GM18508 (cell line): Measurements from ENCODE around the gene NEB.
"Not testable (repeated sequence)": the region's sequence is repeated elsewhere in the genome, so short reads cannot be mapped to it uniquely, and the experiment has no call there.

Source experiments
- ATAC-seq: cut with Tn5 transposase; IDR thresholded peaks from one replicate; pipeline ENCODE4 v1.9.1; 2021; ENCODE audit warnings: moderate number of reproducible peaks; ENCODE audit not compliant: insufficient read depth, unreplicated experiment

Gene NEB

GRCh38 chr2:151761687-151762086 lies 27.4 kb upstream of the NEB start:
- ATAC-seq, result no peak

- no peak for ATAC-seq
These were observed 26.9 kb upstream of the NEB start for GRCh38 chr2:151761193-151761592.

- ATAC-seq, result no peak
These were observed 25.9 kb upstream of the NEB start for GRCh38 chr2:151760139-151760650.

- no peak for ATAC-seq
These were observed 24.5 kb upstream of the NEB start for GRCh38 chr2:151758744-151759143.

- ATAC-seq, result no peak
These were observed 23.6 kb upstream of the NEB start for GRCh38 chr2:151757861-151758260.

- ATAC-seq, result no peak
These were observed 22.5 kb upstream of the NEB start for GRCh38 chr2:151756820-151757219.

GRCh38 chr2:151754253-151754897 lies 20.1 kb upstream of the NEB start:
- no peak for ATAC-seq

- ATAC-seq, result no peak
These were observed 19.3 kb upstream of the NEB start for GRCh38 chr2:151753540-151753939.

- not testable (repeated sequence) for ATAC-seq
These were observed 11.0 kb upstream of the NEB start for GRCh38 chr2:151745261-151745660.

- ATAC-seq, result no peak
These were observed 3.9 kb downstream of the NEB start for GRCh38 chr2:151730262-151730975.

- ATAC-seq, result no peak
These were observed 4.4 kb downstream of the NEB start for GRCh38 chr2:151729837-151730236.

- ATAC-seq, result no peak
These were observed 4.9 kb downstream of the NEB start for GRCh38 chr2:151729415-151729811.

GRCh38 chr2:151728804-151729414 lies 5.4 kb downstream of the NEB start:
- no peak for ATAC-seq

- no peak for ATAC-seq
These were observed 6.4 kb downstream of the NEB start for GRCh38 chr2:151727593-151728552.

GRCh38 chr2:151721161-151721560 lies 13.1 kb downstream of the NEB start:
- no peak for ATAC-seq

GRCh38 chr2:151720521-151720920 lies 13.8 kb downstream of the NEB start:
- no peak for ATAC-seq

GRCh38 chr2:151718796-151719195 lies 15.5 kb downstream of the NEB start:
- no peak for ATAC-seq

GRCh38 chr2:151718247-151718646 lies 16.0 kb downstream of the NEB start:
- ATAC-seq, result no peak

GRCh38 chr2:151716721-151717120 lies 17.6 kb downstream of the NEB start:
- no peak for ATAC-seq

- ATAC-seq, result no peak
These were observed 20.9 kb downstream of the NEB start for GRCh38 chr2:151713291-151713903.
